ENCODE measurements around the gene CLEC4F. TPM values are rescaled to one million over a fixed set of nuclear protein-coding genes. Genes with fewer than 3 reads are reported as not detected.

The CLEC4F gene
- total RNA-seq, 1 experiment from 2014 or later, result not detected

GRCh38 chr2:70831861-70832260 is 11.5 kb upstream of the CLEC4F start:
- no peak overlapping the region for H3K4me3 Mint-ChIP-seq
- H3K27ac Mint-ChIP-seq, result no peak overlapping the region
- H3K36me3 Mint-ChIP-seq, result no peaks in the 10 kb centered on the region
- CTCF ChIA-PET, result interaction anchor here (1.1 kb wide), 1 partner anchor 176 kb away, joined by 4 read pairs; no protein-coding TSS in a partner anchor
- H3K4me1 Mint-ChIP-seq, result peaks cover 15% of the 10 kb centered on the region
- H3K27me3 Mint-ChIP-seq (ENCODE audit: low read depth), result peaks cover 34% of the 10 kb centered on the region
- TF ChIP-seq FOXK1 (CRISPR knock-in tag; IDR thresholded peaks at IDR 0.05), result no peak
- TF ChIP-seq GABPB1 (CRISPR knock-in tag; IDR thresholded peaks at IDR 0.05), result no peak
- no peak for TF ChIP-seq PRRX2 (CRISPR knock-in tag; IDR thresholded peaks at IDR 0.05)
- no peak for TF ChIP-seq USF1 (CRISPR knock-in tag; IDR thresholded peaks at IDR 0.05)
- TF ChIP-seq, protein P1, sequence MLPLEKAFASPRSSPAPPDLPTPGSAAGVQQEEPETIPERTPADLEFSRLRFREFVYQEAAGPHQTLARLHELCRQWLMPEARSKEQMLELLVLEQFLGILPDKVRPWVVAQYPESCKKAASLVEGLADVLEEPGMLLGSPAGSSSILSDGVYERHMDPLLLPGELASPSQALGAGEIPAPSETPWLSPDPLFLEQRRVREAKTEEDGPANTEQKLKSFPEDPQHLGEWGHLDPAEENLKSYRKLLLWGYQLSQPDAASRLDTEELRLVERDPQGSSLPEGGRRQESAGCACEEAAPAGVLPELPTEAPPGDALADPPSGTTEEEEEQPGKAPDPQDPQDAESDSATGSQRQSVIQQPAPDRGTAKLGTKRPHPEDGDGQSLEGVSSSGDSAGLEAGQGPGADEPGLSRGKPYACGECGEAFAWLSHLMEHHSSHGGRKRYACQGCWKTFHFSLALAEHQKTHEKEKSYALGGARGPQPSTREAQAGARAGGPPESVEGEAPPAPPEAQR (CRISPR knock-in tag; IDR thresholded peaks at IDR 0.05), result no peak
- TF ChIP-seq TEAD4 (CRISPR knock-in tag; IDR thresholded peaks at IDR 0.05), result no peak
- no peak for TF ChIP-seq ZNF423 (CRISPR knock-in tag; IDR thresholded peaks at IDR 0.05)
- no peak for TF ChIP-seq MAX (CRISPR knock-in tag; IDR thresholded peaks at IDR 0.05)
- TF ChIP-seq, protein P2, sequence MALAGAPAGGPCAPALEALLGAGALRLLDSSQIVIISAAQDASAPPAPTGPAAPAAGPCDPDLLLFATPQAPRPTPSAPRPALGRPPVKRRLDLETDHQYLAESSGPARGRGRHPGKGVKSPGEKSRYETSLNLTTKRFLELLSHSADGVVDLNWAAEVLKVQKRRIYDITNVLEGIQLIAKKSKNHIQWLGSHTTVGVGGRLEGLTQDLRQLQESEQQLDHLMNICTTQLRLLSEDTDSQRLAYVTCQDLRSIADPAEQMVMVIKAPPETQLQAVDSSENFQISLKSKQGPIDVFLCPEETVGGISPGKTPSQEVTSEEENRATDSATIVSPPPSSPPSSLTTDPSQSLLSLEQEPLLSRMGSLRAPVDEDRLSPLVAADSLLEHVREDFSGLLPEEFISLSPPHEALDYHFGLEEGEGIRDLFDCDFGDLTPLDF (CRISPR knock-in tag; IDR thresholded peaks at IDR 0.05), result no peak
- TF ChIP-seq RELA (CRISPR knock-in tag; IDR thresholded peaks at IDR 0.05; ENCODE audit: borderline replicate concordance), result no peak
- TF ChIP-seq CDX4 (CRISPR knock-in tag; IDR thresholded peaks at IDR 0.05; ENCODE audit: borderline replicate concordance), result no peak
- no peak for TF ChIP-seq ZNF416 (CRISPR knock-in tag; IDR thresholded peaks at IDR 0.05)
- TF ChIP-seq ZNF263 (CRISPR knock-in tag; IDR thresholded peaks at IDR 0.05; ENCODE audit: low read depth), result no peak
- TF ChIP-seq, protein P3, sequence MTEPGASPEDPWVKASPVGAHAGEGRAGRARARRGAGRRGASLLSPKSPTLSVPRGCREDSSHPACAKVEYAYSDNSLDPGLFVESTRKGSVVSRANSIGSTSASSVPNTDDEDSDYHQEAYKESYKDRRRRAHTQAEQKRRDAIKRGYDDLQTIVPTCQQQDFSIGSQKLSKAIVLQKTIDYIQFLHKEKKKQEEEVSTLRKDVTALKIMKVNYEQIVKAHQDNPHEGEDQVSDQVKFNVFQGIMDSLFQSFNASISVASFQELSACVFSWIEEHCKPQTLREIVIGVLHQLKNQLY (CRISPR knock-in tag; IDR thresholded peaks at IDR 0.05), result no peak
- TF ChIP-seq ZNF232 (CRISPR knock-in tag; IDR thresholded peaks at IDR 0.05), result no peak
- TF ChIP-seq IRF2 (CRISPR knock-in tag; IDR thresholded peaks at IDR 0.05; ENCODE audit: borderline replicate concordance, low read depth), result no peak
- TF ChIP-seq ZNF138 (CRISPR knock-in tag; conservative IDR thresholded peaks at IDR 0.05), result no peak
- peaks cover 6% of the 10 kb centered on the region; the same call in 1 of the 2 replicates for H3K9me3 Mint-ChIP-seq
- no peak for DNase-seq (ENCODE audit: low spot score)
- POLR2A ChIA-PET, result interaction anchor here (0.6 kb wide), 1 partner anchor 113 kb away, joined by 6 read pairs; no protein-coding TSS in a partner anchor
- no peak for ATAC-seq

GRCh38 chr2:70830366-70830765 is 10.0 kb upstream of the CLEC4F start:
- ATAC-seq, result no peak
- peaks cover 33% of the 10 kb centered on the region for H3K27me3 Mint-ChIP-seq (ENCODE audit: low read depth)
- CTCF ChIA-PET, result no interaction called here
- no peak overlapping the region for H3K4me3 Mint-ChIP-seq
- peaks cover 15% of the 10 kb centered on the region for H3K4me1 Mint-ChIP-seq
- POLR2A ChIA-PET, result no interaction called here
- no peak for DNase-seq (ENCODE audit: low spot score)
- no peaks in the 10 kb centered on the region for H3K36me3 Mint-ChIP-seq
- TF ChIP-seq, protein P4, sequence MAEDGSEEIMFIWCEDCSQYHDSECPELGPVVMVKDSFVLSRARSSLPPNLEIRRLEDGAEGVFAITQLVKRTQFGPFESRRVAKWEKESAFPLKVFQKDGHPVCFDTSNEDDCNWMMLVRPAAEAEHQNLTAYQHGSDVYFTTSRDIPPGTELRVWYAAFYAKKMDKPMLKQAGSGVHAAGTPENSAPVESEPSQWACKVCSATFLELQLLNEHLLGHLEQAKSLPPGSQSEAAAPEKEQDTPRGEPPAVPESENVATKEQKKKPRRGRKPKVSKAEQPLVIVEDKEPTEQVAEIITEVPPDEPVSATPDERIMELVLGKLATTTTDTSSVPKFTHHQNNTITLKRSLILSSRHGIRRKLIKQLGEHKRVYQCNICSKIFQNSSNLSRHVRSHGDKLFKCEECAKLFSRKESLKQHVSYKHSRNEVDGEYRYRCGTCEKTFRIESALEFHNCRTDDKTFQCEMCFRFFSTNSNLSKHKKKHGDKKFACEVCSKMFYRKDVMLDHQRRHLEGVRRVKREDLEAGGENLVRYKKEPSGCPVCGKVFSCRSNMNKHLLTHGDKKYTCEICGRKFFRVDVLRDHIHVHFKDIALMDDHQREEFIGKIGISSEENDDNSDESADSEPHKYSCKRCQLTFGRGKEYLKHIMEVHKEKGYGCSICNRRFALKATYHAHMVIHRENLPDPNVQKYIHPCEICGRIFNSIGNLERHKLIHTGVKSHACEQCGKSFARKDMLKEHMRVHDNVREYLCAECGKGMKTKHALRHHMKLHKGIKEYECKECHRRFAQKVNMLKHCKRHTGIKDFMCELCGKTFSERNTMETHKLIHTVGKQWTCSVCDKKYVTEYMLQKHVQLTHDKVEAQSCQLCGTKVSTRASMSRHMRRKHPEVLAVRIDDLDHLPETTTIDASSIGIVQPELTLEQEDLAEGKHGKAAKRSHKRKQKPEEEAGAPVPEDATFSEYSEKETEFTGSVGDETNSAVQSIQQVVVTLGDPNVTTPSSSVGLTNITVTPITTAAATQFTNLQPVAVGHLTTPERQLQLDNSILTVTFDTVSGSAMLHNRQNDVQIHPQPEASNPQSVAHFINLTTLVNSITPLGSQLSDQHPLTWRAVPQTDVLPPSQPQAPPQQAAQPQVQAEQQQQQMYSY (CRISPR knock-in tag; IDR thresholded peaks at IDR 0.05), result no peak
- no peak for TF ChIP-seq ZNF423 (CRISPR knock-in tag; IDR thresholded peaks at IDR 0.05)
- no peak for TF ChIP-seq EMX1 (CRISPR knock-in tag; IDR thresholded peaks at IDR 0.05)
- no peak for TF ChIP-seq GTF2I (CRISPR knock-in tag; conservative IDR thresholded peaks at IDR 0.05)
- TF ChIP-seq MXD4 (CRISPR knock-in tag; IDR thresholded peaks at IDR 0.05; ENCODE audit: borderline replicate concordance), result no peak
- no peak for TF ChIP-seq E2F5 (CRISPR knock-in tag; IDR thresholded peaks at IDR 0.05)
- TF ChIP-seq HMGXB4 (CRISPR knock-in tag; IDR thresholded peaks at IDR 0.05), result no peak
- no peak for TF ChIP-seq IRF2 (CRISPR knock-in tag; IDR thresholded peaks at IDR 0.05; ENCODE audit: borderline replicate concordance, low read depth)
- TF ChIP-seq ETV6 (CRISPR knock-in tag; IDR thresholded peaks at IDR 0.05), result no peak
- no peak for TF ChIP-seq TEAD4 (CRISPR knock-in tag; IDR thresholded peaks at IDR 0.05)
- no peak overlapping the region for H3K27ac Mint-ChIP-seq
- peaks cover 6% of the 10 kb centered on the region; the same call in 1 of the 2 replicates for H3K9me3 Mint-ChIP-seq

Data from WTC11 (cell line).